ENCODE results near the gene NKAIN4.
"Not testable (repeated sequence)": the region's sequence is repeated elsewhere in the genome, so short reads cannot be mapped to it uniquely, and the experiment has no call there.

The NKAIN4 gene

DNA sequence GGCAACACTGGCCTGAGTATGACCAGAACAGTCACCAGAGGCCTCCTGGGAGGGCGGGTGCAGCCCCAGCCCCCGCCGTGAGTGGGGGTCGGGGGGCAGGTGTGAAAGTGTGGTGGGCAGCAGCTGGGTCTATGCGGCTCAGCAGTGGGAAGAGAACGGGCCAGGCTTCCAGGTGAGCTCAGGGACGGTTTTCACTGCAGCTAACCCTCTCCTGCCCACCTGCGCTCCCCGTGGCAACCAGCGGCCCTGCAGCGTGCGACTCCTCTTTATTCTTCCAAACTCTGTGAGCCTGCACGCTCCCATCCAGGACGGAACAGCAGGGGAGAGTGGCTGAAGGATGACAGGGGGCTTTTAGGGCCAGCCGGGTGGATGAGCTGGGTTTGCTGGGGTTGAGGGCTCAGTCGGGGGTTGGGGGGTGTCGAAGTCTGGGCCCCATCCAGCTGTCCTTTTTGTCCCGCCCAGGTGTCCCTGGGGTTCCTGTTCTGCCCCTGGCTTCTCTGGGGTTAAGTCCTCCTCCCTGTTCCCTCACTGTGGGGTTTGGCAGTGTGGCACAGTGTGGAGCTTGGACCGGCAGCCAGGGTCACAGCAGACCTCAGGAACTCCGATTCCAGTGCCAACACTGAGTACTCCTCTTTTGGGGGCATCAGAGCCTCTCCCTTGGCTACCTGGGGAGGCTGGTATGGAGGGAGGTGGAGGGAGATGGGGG, 19.4 kb downstream of the NKAIN4 start:
- DNase-seq = peak in 1 of 4 experiments; percentile 23

DNA sequence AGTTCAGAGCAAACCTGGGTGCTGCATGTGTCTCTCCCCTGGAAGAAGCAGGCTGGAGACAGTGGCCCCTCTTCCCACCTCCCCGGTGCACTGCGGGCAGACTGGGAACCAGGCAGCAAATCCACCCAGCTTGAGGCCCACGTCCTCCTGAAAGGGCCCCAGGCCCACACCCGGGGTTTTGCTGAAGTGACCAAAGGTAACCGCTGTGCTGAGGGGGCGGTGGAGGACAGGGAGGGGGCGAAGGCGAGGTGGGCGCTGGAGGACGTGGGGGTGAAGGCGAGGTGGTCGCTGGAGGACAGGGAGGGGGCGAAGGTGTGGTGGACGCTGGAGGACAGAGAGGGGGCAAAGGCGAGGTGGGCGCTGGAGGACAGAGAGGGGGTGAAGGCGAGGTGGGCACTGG, 20.3 kb downstream of the NKAIN4 start:
- no peak for DNase-seq

GRCh38 chr20:63233061-63233344, 21.3 kb downstream of the NKAIN4 start:
- DNase-seq = no peak

DNA sequence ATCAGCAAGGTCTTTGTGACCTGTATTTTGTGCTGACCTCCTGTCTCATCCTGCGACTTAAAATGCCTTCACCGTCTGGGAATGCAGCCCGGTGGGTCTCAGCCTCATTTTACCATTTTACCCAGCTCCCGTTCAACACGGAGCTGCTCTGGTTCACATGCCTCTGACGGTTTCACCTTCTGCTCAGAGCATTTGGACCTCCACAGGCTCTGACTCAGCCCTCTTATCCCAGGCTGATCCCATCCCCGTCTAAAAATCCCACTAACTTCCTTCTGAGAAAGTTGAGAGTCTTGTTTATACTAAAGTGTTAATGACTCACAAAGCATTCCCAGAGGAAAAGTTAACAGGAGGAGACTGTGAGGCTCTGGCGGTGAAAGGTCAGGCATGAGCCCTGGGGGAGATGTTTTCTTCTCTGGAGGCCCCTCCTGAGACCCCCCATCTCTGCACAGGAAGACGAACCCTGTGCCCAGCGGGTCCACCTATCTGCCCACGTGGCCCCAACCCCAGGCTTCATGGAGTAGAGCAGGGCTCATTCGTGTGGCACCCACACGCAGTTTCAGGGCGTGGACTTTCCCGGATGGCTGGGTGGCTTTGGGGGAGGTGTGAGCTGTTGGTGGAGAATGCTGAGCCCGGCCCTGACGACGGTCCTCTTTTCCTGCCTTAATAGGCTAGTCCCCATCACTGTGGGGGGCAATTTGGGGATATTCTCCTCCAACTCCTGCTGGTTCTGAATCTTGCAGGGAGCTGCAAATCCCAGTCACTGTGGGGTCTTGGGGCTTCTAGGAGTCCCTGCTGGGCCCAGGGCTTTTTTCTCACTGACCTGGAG, 21.8 kb downstream of the NKAIN4 start:
- DNase-seq = no peak

DNA sequence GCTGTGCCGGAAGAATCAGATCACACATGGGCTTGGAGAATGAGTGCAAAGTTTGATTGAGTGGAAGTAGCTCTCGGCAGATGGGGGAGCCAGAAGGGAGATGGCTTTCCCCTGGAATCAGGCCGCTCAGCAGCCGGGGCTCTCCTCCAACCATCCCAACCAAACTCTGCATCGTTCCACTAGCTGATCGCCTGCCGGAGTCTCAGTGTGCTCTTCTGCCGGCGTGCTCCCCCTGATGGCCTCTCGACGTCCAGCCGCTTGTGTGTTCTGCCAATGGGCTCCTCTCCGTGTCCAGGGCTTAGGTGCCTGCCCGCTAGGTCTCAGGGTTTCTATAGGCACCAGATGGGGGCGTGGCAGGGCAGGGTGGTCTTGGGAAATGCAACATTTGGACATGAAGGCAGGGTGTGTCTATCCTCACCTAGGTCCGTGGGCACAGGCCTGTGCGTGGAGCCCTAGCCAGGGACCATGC, 23.4 kb downstream of the NKAIN4 start:
- no peak for DNase-seq

DNA sequence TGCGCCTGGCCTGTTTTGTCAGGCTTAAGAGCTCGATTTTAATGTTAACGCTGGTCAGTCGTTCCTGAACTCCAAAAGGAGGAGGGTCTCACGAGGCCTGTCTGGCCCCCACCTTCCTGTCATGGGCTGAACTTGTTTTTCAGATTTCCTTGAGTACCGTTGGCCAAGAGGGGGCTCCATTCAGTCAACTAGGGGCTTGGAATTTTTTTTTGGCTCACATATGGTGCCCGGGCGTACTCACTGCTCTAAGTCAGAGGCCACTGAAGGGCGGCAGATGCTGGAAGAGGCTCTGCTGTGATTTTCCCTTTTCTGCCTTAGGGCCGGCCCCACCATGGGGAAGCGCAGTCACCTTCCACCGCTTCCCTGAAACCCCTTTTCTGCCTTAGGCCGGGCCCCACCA, 25.5 kb downstream of the NKAIN4 start:
- DNase-seq = no peak

GRCh38 chr20:63227260-63227659, 27.0 kb downstream of the NKAIN4 start:
- no peak for DNase-seq

DNA sequence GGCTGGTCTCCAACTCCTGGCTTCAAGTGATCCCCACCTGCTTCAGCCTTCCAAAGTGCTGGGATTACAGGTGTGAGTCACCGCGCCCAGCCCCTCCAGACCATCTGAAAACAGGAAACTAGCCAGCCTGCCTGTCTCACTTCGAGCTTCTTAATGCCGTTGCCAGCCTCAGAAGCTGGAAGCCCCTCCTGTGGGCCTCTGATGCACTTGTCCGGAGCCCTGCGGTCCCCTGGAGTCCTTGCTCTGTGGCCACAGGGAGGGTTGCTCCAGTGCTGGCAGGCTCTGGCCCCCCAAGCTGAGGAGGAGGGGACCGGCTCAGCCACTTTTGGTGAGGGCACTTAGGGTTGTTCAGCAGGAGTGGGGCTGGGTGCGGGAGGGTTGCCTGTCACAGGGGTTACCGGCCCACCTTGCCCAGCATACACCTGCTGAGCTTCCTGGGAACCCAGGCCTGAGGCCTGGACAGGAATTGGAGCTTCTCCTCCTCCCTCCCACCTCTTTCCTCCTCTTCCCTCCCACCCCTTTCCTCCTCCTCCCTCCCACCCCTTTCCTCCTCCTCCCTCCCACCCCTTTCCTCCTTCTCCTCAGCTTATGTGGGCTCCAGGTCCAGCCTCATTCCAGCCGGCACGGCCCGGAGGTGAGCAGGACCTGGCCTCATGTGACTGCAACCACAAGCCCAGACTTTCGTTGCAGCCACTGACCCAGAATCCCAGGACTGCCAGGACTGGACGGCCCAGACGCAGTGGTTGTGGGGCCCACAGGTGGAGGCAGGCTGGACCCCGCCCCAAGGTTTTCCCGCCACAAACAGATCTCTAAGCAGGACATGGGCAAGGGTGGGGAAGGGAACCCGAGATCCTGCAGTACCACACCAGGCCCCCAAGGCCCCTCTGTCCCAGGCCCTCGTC, 28.0 kb downstream of the NKAIN4 start:
- DNase-seq = no peak

DNA sequence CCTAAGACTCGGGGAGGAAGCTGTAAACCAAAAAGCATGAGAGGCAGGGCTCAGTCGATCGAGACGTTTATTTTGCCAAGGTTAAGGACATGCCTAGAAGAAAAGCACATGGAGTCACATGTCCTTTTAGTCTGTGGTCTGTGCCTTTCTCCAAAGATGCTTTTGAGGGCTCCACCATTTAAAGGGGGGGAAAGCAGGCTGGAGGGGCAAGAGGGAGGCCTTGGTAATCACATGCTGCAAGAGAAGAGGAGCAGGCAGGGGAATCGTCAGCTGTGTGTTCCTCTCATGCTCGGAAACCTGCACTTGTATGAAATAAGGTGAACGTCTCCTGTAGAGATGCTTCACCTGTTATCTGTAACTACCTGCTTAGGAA, 29.2 kb downstream of the NKAIN4 start:
- no peak for DNase-seq

GRCh38 chr20:63224412-63225081, 29.7 kb downstream of the NKAIN4 start:
- DNase-seq = no peak

DNA sequence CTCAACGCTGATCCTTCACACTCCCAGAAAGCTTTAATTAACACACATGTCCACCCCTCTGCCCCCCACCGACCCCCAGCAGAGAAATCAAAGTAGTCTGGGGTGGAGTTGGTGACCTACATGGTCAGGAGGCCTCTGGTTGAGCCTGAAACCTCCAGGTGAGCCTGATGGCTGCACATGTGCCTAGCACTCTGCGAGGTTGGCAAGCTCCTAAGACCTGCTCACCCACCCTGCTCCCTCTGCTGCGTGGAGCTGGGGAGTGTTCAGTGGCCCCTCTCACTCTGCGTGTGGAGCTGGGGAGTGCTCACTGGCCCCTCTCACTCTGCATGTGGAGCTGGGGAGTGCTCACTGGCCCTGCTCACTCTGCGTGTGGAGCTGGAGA, 30.4 kb downstream of the NKAIN4 start:
- no peak for DNase-seq

- peak in 2 of 4 experiments; percentile 12 to 29 for DNase-seq
Measured at GRCh38 chr20:63223121-63223825, 31.0 kb downstream of the NKAIN4 start.

DNA sequence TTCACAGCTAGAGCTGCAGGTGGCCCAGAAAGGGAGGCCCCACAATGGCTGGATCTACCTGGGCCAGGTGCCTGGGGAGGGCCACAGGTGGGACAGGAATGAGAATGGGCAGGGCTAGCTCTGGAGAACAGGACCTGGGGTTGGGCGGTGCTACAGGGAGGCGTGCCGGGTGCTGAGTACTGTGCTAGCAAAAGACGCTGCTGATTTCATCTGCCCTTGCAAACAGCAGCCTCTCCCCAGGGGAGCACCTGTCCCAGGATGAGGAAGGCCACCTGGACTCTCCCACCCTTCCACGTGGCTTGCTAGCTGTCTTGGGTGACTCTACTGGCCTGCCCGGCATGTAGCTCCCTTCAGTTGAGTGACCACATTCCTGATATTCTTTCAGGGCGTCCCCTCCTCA, 31.7 kb downstream of the NKAIN4 start:
- no peak for DNase-seq

DNA sequence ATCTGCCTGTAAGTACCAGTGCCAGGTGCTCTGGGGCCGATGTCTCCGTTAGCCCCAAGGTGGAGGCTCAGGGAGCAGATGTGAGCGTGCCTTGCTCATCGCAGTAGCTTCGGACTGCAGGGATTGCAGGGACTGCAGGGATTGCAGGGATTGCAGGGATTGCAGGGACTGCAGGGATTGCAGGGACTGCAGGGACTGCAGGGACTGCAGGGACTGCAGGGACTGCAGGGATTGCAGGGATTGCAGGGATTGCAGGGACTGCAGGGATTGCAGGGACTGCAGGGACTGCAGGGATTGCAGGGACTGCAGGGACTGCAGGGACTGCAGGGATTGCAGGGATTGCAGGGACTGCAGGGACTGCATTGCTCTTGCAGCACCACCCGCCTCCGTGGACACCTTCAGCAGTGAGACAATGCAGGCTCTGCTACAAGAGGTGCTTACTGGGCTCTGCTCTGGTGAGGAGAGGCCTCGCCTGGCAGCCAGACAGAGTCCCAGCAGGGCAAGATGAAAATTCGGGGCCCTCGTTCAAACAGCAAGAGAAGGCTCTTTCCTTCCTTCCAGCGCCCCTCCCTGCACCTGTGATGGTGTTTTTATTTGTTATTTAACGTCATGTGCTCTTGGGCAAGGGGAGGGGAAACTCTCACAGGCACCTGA, 32.7 kb downstream of the NKAIN4 start:
- DNase-seq = not testable (repeated sequence)

GRCh38 chr20:63220696-63221399, 33.4 kb downstream of the NKAIN4 start:
- DNase-seq = no peak

- no peak for DNase-seq
Measured at GRCh38 chr20:63219866-63220521, 34.3 kb downstream of the NKAIN4 start.

DNA sequence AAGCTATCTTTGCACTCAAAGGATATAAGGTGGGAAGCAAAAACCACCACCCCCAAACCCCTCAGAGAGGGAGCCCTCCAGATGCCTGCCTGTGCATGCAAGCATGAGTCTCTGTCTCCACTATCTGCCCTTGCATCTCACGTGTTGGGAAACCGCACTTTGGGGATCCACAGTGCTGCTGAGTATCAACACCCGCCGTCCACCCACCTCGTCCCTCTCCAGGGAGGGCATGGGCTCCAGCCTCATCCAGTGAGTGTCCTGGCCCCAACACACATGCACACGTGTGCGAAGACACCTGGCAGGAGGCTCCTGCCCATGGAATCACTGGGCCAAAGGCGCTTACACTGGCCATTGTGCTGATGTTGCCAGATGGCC, 34.8 kb downstream of the NKAIN4 start:
- no peak for DNase-seq

DNA sequence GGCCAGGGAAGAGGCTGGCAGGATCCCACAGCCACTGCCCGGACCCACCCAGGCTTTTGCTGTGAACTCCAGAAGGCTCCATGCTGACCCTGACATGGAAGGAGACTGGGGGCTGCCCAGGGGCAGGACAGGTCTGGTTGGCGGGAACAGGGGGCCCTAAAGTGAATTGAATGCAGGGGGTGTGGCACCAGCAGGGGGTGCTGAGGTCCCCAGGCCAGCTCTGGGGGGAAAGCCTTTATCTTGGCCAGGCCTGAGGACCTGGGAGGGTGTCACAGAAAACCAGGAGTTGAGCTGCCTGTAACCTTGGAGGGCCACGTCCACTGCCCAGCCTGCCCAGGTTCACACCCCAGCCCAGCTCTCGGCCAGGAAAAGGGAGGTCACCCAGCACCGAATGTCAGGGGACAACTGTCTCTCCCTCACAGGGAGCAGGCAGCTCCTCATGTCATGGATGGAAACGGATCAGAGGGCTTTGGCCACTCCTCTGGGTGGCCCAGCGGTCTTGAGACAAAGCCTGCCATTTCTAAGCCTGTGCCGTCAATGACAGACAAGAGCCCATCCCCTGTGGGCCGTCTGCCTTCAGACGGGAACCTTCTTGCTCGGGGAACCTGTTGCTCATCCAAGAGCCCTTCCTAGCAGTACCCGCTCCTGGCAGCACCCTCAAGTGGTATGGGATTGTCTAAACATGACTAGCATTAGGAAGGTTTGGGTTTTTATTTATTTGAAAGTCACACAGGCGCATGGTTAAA, 35.4 kb downstream of the NKAIN4 start:
- no peak for DNase-seq

DNA sequence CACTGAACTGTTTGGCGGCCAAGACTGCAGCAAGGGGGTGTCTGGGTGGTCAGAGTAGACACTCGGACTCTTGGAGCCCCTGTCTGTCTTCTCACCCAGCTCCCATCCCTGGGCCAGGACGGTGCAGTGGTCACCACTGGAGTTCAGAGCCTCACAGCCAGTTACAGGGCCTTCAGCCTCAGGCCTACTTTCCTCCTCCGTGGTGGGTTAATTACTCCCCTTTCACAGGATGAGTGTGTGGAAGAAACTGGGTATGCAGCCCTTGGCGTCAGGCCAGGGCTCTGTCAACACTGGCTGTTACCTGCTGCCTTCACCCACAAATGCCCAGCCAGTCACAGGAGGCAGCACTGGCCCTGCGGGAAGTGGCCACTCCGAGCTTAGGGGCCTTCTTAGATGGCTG, 36.6 kb downstream of the NKAIN4 start:
- no peak for DNase-seq

All from activated naive CD4-positive, alpha-beta T cell (primary cell).